ENCODE data around the gene KCNQ2.

KCNQ2 gene

DNA sequence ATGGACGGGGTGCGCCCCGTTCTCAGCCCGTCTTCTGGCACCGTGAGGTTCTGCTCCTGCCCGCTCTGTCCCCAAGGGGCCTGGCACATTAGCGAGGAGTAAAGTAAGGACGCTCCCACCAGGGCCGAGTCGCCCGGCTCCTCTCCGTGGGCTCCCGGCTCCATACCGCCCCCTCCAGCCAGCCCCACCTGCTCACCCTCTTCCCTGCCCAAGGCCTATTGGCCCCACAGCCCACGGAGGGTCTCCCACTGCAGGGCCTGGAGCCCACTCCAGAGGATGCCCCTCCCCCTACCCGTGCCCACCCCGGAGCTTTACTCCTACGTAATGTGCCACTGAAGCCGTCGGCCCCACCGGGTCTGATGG lies 63.8 kb downstream of the KCNQ2 start:
- Mint-ChIP-seq H3K9me3 (no peaks in the 10 kb centered on the region), H3K4me1 (peaks cover 5% of the 10 kb centered on the region), H3K4me3 (no peak overlapping the region), H3K36me3 (no peaks in the 10 kb centered on the region), H3K27ac (no peak overlapping the region)
- DNase-seq (ENCODE audit: low spot score in 2 of 2) (no peak), ATAC-seq (no peak)

DNA sequence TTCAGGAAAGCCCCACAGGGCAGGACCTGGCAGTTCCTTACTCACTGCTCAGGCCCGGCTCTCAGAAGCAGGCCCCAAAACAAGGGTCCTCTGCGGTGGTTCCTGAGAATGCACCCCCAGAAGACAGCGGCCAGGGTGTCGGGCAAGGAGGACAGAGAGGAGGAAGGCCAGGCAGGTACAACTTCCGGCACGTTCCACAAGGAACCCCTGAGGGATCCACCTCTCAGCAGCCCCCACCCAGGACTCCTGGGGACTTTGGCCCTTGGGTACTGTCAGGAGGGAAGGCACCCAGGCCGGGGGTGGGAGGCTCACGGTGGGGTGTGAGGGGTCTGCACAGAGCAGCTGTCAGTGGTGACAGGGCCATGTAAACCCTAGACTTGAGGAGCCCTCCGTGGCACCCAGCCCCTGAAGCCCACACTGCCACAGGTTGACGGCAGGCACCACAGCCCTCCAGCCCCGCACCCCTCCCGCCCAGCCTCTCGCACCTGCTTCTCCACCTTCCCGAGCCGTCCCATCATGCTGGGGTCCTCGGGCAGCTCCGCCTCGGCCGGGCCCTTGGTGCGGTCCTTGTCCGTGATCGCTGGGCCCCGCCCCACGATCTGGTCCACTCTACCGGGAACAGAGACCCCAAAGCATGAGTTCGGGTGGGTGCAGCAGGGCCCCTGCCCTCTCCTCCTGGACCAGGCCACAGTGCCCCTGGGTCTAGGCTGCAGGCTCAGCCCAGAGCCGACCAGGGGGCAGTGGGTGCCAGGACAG lies 64.3 kb downstream of the KCNQ2 start:
- no peak for DNase-seq (ENCODE audit: low spot score in 2 of 2)
- Mint-ChIP-seq H3K27ac (no peak overlapping the region), H3K36me3 (no peaks in the 10 kb centered on the region), H3K9me3 (no peaks in the 10 kb centered on the region), H3K4me3 (no peak overlapping the region), H3K4me1 (peaks cover 4% of the 10 kb centered on the region)
- ATAC-seq, result peak; percentile 5

DNA sequence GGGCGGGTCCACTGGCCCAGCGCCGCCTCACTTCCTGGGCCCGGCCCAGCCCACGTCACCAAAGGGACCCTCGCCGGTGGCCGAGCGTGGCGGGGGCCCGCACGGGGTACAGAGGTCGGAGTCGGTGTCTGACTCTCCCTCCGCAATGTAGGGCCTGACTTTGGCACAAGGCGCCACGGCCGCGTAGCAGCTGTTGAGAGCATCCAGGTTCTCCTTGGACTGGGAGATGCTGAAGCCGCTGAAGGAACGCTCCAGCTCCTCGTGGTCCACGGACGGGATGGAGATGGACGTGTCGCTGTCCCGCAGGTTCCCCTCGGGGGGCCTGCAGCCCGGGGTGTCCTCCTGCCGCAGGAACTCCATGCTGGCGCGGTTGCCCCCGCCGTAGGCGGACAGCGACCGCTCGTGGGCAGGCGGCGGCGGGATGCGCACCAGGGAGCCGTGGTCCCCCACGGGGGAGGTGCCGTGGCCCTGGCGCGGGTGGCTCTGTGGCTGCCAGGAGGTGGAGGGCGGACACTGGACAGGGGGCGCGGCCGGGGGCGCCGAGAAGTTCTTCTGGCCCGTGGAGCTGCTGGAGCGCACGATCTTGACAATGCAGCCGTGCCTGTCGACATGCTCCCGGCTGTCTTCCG lies 65.7 kb downstream of the KCNQ2 start:
- no peak overlapping the region for H3K4me3 Mint-ChIP-seq
- ATAC-seq, result no peak
- no peak for DNase-seq (ENCODE audit: low spot score in 2 of 2)
- H3K9me3 Mint-ChIP-seq, result no peaks in the 10 kb centered on the region
- H3K27ac Mint-ChIP-seq, result no peak overlapping the region
- H3K4me1 Mint-ChIP-seq, result no peaks in the 10 kb centered on the region
- no peaks in the 10 kb centered on the region for H3K36me3 Mint-ChIP-seq

DNA sequence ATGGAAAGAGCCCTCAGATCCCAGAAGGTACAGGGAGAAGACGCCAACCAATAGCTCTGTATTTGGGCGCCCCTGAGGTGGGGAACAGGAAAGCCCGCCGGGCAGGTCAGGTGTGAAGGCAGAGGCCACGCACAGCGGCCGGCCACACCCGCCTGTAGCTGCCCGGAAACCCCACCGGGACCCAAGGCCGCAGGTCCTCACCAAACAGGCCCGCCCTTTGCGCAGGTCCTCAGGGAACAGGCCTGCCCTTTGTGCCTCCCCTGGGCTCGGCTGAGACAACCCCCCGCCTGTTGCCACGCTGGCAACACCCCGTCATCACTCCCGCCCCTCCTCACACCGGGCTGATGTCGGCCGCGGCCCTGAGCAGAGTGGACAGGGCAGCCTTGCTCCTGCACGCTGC lies 66.4 kb downstream of the KCNQ2 start:
- no peak overlapping the region for H3K27ac Mint-ChIP-seq
- H3K9me3 Mint-ChIP-seq, result no peaks in the 10 kb centered on the region
- H3K36me3 Mint-ChIP-seq, result no peaks in the 10 kb centered on the region
- no peak for ATAC-seq
- no peaks in the 10 kb centered on the region for H3K4me1 Mint-ChIP-seq
- no peak for DNase-seq (ENCODE audit: low spot score in 2 of 2)
- H3K4me3 Mint-ChIP-seq, result no peak overlapping the region

DNA sequence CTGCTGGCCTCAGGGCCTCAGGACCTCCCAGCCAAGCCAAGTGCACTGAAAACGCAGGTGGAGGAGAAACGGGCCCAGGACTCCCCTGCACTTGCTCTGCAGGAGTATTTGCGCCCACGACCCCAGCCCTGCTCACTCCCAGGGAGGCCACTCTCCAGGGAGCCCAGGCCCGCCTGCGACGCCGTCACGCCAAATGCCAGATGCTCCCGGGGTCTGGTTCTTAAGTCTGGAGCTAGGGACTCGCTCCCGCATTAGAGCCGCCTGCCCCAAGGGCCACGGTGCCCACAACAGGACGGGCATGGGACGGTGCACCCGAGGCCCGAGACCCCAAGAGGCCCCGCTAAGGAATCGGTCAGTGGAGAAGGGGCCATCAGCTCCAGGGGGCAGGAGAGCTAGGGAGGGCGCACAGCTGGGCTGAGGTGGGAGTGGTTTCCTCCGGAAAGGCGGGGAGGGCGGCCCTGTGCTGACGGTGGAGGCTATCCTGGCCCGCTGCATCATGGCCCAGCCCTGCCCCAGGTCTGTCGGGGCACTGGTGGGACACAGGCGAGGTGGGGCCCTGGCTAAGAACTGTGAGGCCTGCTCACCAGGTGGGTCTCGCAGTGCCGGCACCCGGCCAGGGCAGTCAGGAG lies 67.2 kb downstream of the KCNQ2 start:
- Mint-ChIP-seq H3K4me3 (no peak overlapping the region), H3K36me3 (no peaks in the 10 kb centered on the region), H3K9me3 (no peaks in the 10 kb centered on the region), H3K27ac (no peak overlapping the region), H3K4me1 (no peaks in the 10 kb centered on the region)
- ATAC-seq (no peak), DNase-seq (ENCODE audit: low spot score in 2 of 2) (no peak)

DNA sequence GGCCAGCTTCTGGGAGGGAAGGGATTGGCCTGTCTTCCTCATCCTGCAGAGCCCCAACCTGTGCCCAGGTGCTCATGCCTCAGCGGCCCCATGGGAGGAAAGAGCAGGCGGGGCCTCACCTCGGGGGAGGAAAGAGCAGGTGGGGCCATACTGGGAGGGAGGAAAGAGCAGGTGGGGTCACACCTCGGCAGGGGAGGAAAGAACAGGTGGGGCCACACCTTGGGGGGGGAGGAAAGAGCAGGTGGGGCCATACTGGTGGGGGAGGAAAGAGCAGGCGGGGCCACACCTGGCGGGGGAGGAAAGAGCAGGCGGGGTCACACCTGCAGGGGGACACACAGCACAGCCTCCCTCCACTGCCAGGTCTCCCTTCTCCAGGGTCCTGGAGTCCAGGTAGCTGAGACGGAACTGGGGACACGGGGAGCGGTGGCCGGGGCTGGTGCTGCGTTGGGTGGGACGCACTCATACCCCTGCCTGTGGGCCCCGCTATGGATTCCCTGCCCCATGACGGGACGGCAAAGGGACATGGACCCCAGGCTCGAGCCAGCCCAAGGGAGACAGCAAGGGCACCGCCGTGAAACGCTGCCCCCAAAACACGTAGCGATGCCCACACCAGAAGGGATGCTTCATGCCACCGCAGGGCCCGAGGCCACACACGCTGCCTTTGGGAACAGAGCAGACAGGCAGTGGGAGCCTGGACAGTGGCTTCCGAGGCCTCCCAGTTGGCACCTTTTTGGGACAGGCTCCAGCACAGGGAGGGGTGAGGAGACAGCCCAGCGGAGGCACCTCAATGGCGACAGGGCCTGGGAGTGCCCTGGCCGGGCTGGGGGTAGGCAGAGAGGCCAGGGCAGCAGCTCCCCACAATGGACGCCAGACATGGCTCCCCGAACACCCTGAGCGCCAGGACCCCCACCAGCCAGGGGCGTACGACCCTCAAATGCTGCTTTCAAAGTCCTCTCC lies 68.0 kb downstream of the KCNQ2 start:
- no peak overlapping the region for H3K27ac Mint-ChIP-seq
- no peak overlapping the region for H3K4me3 Mint-ChIP-seq
- H3K9me3 Mint-ChIP-seq, result no peaks in the 10 kb centered on the region
- no peaks in the 10 kb centered on the region for H3K4me1 Mint-ChIP-seq
- no peak for ATAC-seq
- no peaks in the 10 kb centered on the region for H3K36me3 Mint-ChIP-seq
- DNase-seq (ENCODE audit: low spot score in 2 of 2), result no peak

DNA sequence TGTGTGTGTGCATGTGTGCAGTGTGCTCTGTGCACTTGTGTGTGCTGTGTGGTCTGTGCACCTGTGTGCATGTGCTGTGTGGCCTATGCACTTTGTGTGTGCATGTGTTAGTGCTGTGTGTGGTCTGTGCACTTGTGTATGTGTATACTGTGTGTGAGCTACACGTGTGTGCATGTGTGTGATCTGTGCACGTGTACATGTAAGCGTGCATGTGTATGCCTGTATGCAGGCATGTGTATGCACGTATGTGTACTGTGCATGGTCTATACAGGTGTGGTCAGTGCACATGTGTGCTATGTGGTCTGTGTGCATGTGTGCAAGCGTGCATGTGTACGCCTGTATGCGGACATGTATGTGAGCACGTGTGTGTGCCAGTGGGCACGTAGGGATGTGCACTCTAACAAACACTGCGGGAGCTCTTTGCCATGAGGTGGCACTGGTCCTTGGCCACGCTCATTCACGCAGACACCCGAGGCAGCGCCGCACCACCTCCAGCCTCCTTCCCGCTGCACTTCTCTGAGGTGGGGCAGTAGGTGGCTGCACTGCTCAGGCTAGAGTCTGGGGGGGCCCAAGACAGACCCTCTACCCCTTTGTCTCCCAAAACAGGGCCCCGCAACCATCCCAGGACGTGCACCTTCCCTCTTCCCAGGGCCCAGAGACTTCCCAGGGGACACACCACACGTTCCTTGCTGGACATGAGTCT lies 68.9 kb downstream of the KCNQ2 start:
- ATAC-seq (no peak), DNase-seq (ENCODE audit: low spot score in 2 of 2) (no peak)
- H3K27ac Mint-ChIP-seq, result no peak overlapping the region
- H3K9me3 Mint-ChIP-seq, result no peaks in the 10 kb centered on the region
- no peaks in the 10 kb centered on the region for H3K4me1 Mint-ChIP-seq
- H3K36me3 Mint-ChIP-seq, result no peaks in the 10 kb centered on the region
- H3K4me3 Mint-ChIP-seq, result no peak overlapping the region

DNA sequence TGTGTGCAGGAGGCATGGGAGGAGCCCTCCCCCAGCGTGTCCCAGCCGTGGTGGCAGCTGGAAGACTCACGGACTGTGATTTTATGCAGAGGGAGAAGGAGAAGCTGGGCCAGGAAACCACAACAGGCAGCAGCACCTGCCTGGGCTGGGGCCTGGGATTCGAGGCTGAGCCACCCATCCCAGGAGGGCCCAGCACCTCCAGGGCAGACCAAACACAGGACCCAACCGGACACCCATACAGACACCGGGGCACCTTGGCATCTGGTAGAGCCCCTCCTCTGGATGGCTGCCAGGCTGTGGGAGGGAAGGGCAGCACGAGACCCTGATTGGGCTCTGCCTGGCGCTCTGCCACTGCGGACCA lies 69.6 kb downstream of the KCNQ2 start:
- DNase-seq (ENCODE audit: low spot score in 2 of 2), result no peak
- H3K36me3 Mint-ChIP-seq, result no peaks in the 10 kb centered on the region
- no peaks in the 10 kb centered on the region for H3K4me1 Mint-ChIP-seq
- no peak overlapping the region for H3K27ac Mint-ChIP-seq
- no peaks in the 10 kb centered on the region for H3K9me3 Mint-ChIP-seq
- no peak overlapping the region for H3K4me3 Mint-ChIP-seq
- ATAC-seq, result no peak

DNA sequence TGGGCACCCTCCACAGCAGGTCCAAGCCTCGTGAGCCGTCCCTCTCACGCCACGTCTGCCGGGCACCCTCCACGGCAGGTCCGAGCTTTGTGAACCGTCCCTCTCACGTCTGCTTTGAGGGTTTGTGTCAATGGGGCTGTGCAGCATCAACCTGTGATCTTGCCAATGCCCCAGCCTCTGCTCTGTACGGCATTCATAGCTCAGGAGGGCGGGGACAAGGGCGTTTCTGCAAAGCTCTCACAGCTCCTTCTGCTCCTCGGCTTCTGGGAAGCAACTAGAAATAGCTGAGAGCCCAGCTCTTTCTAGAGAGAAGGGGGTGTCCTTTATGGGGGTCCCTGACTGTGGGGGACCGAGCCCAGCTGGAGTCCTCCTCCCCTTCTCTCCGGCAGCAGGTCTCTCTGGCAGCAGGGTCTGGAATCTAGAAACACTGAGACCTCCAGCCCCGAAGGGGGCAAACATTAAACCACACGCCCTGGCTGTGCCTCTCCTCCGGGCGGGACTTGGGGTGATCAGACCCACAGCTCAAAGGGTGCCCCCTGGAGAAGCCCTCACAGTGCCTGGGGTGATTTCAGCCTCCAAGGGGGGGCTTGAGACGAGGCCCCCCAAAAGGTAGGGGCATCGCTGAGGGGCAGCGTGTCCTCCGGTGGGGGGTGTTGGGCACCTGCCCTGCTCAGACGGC lies 70.1 kb downstream of the KCNQ2 start:
- ATAC-seq (no peak), DNase-seq (ENCODE audit: low spot score in 2 of 2) (no peak)
- H3K9me3 Mint-ChIP-seq, result no peaks in the 10 kb centered on the region
- no peaks in the 10 kb centered on the region for H3K36me3 Mint-ChIP-seq
- no peak overlapping the region for H3K4me3 Mint-ChIP-seq
- H3K27ac Mint-ChIP-seq, result no peak overlapping the region
- H3K4me1 Mint-ChIP-seq, result no peaks in the 10 kb centered on the region

DNA sequence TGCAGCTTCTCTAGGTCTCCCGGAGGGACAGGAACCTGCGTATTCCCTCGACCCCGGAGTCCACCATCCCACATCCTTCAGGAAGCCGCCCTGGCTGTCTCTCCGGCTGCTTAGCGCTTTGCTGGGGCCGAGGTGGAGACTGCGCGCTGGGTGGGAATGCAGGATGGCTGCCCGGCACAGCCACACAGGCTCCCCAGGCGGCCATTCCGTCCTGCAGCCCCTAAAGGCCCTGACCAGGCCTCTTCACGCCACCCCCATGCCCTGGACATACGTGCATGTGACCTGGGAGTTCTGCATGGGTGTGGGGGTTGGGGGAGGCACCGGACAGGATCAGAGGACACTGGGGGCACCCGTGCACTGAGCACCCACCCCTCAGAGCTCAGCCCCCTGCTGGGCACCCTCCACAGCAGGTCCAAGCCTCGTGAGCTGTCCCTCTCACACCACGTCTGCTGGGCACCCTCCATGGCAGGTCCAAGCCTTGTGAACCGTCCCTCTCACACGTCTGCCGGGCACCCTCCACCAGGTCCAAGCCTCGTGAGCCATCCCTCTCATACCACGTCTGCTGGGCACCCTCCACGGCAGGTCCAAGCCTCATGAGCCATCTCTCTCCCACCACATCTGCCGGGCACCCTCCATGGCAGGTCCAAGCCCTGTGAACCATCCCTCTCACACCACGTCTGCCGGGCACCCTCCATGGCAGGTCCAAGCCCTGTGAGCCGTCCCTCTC lies 70.9 kb downstream of the KCNQ2 start:
- no peak overlapping the region for H3K27ac Mint-ChIP-seq
- ATAC-seq, result no peak

DNA sequence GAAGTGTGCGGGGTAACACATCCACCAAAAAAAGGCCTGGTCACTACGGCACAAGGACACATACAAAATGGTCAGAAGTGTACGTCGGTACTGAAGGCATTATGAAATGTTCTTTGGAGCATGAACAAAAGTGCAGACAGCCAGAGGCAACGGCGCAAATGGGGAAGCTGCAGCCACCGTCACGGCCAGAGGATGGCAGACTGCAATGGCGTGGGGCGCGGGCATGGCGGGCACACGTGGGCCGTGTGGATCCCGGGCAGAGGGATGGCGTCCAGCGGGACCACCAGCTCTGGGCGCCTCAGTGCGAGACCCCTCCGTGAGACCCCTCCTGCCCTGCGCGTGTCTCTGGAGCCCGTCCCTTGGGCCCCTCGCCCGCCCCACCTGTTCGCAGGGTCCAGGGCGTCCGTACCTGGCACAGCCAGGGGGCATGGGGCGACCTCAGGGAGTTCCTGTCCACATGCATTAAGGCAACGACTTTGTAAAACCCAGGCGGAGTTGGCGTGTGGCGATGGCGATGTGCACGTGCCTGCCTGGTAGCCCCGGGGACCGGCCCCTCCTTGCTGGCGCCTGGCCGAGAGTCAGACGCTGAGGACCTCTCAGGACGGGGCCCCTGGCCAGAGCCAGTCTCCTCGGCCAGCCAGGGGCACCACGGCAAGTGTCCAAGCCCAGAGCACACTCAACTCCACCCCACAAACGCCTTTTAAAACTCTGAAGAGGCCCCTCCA lies 71.8 kb downstream of the KCNQ2 start:
- H3K4me3 Mint-ChIP-seq, result no peak overlapping the region
- DNase-seq (ENCODE audit: low spot score in 2 of 2), result no peak
- H3K4me1 Mint-ChIP-seq, result no peaks in the 10 kb centered on the region
- no peak overlapping the region for H3K27ac Mint-ChIP-seq
- ATAC-seq, result no peak
- H3K36me3 Mint-ChIP-seq, result no peaks in the 10 kb centered on the region
- H3K9me3 Mint-ChIP-seq, result no peaks in the 10 kb centered on the region

More for the DNA sequence above, 70.9 kb downstream of the KCNQ2 start:
- no peak overlapping the region for H3K4me3 Mint-ChIP-seq
- no peaks in the 10 kb centered on the region for H3K36me3 Mint-ChIP-seq
- no peaks in the 10 kb centered on the region for H3K9me3 Mint-ChIP-seq
- no peaks in the 10 kb centered on the region for H3K4me1 Mint-ChIP-seq
- DNase-seq (ENCODE audit: low spot score in 2 of 2), result no peak

DNA sequence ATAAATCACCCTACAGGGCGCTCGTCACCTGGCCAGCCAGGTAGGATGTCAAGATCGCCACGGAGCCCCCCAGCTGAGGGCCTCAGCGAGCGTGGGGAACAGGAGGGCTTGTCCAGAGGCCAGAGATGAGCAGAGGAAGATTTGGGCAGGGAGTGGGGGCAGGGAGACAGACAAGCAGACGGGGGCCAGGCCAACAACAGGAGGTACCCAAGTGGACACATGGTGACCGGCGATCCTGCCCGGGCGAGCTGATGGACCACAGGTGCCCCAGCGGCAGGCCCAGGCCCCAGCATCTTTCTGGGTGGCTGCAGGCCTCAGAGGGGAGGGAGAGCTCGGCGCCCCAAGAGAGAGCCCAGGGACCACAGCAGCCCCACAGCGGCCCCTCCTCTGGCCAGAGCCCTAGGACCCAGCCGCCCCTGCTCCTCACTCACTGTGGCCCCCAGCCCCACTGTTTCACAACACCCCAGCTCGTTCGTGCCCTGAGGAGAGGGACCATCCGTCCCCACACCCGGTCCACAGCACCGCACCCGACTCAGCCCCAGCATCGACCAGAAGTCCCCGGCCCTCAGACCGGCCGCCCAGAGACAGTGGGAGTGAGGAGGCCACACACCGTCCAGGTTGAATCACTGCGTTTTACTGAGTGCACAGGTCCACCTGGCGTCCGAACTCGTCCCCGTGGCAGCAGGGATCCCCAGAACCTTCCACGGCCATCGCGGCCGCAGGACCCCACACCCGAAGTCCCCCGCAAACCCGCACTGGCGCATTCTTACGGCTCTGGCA lies 72.7 kb downstream of the KCNQ2 start:
- Mint-ChIP-seq H3K4me3 (no peak overlapping the region), H3K9me3 (no peaks in the 10 kb centered on the region), H3K4me1 (no peaks in the 10 kb centered on the region), H3K27ac (no peak overlapping the region), H3K36me3 (no peaks in the 10 kb centered on the region)
- DNase-seq (ENCODE audit: low spot score in 2 of 2), result no peak
- no peak for ATAC-seq
